ENCODE measurements around the gene CCR2.

CCR2 gene

DNA sequence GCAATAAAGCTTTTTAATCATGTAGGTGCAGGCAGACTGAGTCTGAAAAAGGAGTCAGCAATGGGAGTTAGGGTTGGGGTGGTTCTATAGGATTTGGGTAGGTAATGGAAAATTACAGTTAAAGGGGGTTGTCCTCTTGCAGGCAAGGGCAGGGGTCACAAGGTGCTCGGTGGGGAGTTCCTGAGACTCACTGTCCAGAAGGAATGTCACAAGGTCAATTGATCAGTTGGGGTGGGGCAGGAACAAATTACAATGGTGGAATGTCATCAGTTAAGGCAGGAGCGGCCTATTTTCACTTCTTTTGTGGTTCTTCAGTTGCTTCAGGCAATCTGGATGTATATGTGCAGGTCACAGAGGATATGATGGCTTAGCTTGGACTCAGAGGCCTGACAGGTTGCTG lies 39.1 kb downstream of the CCR2 start:
- no peaks in the 10 kb centered on the region for H3K4me1 ChIP-seq (ENCODE audit: insufficient read depth, poor library complexity, severe bottlenecking)
- H3K27ac ChIP-seq (ENCODE audit: poor library complexity, severe bottlenecking) = no peak overlapping the region

DNA sequence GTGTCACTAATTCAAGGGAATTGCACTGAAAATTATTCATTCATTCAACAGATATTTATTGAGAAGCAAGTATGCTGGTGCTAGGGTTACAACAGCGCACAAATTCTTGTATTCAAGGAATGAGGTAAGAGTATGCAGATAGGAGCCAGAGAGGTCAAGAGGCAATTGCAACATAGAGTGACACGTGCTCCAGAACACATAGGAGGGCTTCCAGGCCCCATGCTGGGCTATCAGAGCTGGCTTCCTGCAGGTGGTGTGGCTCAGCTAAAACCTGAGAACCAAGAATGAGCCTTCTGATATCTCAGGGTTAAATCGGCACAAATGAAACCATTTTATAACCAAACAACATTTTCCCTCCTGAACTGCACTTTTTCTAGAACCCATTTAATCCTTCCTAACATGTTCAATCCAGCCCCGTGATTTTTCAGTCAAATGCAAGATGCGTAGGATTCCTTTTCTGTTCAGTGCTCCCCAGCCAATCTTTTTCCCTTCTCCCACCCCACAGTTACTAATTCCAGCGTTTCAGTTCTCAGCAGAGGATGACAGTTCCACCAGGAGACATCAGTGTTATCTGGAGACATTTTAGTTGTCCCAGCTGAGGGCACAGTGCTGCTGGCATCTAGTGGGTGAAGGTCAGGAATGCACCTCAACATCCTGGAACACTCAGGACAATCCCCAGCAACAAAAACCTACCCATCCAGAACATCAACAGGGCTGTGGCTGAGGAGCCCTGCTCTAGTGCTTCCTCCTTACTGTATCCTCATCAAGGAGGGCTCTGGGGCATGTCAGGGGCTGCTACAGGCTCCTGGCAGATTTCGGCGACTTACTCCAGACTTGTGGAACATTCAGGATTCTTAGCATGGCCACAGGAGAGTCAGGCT lies 39.9 kb downstream of the CCR2 start:
- H3K27me3 ChIP-seq (ENCODE audit: insufficient read depth, poor library complexity, severe bottlenecking) = no peaks in the 10 kb centered on the region
- H3K4me3 ChIP-seq (ENCODE audit: severe bottlenecking) = no peak overlapping the region
- no peak overlapping the region for H3K27ac ChIP-seq (ENCODE audit: poor library complexity, severe bottlenecking)
- TF ChIP-seq, protein P1, sequence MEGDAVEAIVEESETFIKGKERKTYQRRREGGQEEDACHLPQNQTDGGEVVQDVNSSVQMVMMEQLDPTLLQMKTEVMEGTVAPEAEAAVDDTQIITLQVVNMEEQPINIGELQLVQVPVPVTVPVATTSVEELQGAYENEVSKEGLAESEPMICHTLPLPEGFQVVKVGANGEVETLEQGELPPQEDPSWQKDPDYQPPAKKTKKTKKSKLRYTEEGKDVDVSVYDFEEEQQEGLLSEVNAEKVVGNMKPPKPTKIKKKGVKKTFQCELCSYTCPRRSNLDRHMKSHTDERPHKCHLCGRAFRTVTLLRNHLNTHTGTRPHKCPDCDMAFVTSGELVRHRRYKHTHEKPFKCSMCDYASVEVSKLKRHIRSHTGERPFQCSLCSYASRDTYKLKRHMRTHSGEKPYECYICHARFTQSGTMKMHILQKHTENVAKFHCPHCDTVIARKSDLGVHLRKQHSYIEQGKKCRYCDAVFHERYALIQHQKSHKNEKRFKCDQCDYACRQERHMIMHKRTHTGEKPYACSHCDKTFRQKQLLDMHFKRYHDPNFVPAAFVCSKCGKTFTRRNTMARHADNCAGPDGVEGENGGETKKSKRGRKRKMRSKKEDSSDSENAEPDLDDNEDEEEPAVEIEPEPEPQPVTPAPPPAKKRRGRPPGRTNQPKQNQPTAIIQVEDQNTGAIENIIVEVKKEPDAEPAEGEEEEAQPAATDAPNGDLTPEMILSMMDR (IDR thresholded peaks at IDR 0.05; ENCODE audit: poor library complexity, severe bottlenecking) = peak; percentile 13
- no peaks in the 10 kb centered on the region for H3K36me3 ChIP-seq (ENCODE audit: low read depth)
- ATAC-seq (ENCODE audit: low read depth) (no peak), DNase-seq (ENCODE audit: low spot score) (no peak)
- no peaks in the 10 kb centered on the region for H3K4me1 ChIP-seq (ENCODE audit: insufficient read depth, poor library complexity, severe bottlenecking)
- no peaks in the 10 kb centered on the region for H3K9me3 ChIP-seq (ENCODE audit: severe bottlenecking)

More for the DNA sequence above, 39.1 kb downstream of the CCR2 start:
- no peaks in the 10 kb centered on the region for H3K9me3 ChIP-seq (ENCODE audit: severe bottlenecking)
- H3K4me3 ChIP-seq (ENCODE audit: severe bottlenecking) = no peak overlapping the region
- no peak for ATAC-seq (ENCODE audit: low read depth)
- no peak for DNase-seq (ENCODE audit: low spot score)
- H3K36me3 ChIP-seq (ENCODE audit: low read depth) = no peaks in the 10 kb centered on the region
- TF ChIP-seq, protein P1 (IDR thresholded peaks at IDR 0.05; ENCODE audit: poor library complexity, severe bottlenecking) = no peak
- no peaks in the 10 kb centered on the region for H3K27me3 ChIP-seq (ENCODE audit: insufficient read depth, poor library complexity, severe bottlenecking)

DNA sequence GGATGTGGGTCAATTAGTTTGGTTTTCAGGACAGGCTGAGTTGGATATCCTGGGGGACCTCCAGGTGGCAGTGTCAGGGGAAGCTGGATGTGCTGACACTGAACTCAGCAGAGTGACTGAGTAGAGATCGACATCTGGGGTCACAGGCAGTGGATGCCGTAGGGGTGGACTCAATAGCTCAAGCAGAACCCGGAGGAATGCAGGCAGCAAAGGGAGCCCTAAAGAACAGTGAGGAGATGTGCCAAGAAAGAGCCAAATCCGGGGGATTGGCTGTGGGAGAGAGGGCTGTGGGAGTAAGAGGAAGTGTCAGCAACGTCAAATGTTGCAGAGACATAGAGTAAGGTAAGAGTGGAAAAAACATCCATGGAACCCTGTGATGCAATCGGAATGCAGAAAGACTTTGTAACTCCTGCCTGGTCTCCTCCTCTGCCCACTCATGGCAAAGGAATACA lies 41.3 kb downstream of the CCR2 start:
- DNase-seq (ENCODE audit: low spot score) (no peak), ATAC-seq (ENCODE audit: low read depth) (no peak)
- no peaks in the 10 kb centered on the region for H3K27me3 ChIP-seq (ENCODE audit: insufficient read depth, poor library complexity, severe bottlenecking)
- TF ChIP-seq, protein P1 (IDR thresholded peaks at IDR 0.05; ENCODE audit: poor library complexity, severe bottlenecking) = no peak
- H3K9me3 ChIP-seq (ENCODE audit: severe bottlenecking) = no peaks in the 10 kb centered on the region
- H3K4me3 ChIP-seq (ENCODE audit: severe bottlenecking) = no peak overlapping the region
- H3K27ac ChIP-seq (ENCODE audit: poor library complexity, severe bottlenecking) = no peak overlapping the region
- H3K36me3 ChIP-seq (ENCODE audit: low read depth) = no peaks in the 10 kb centered on the region
- no peaks in the 10 kb centered on the region for H3K4me1 ChIP-seq (ENCODE audit: insufficient read depth, poor library complexity, severe bottlenecking)

DNA sequence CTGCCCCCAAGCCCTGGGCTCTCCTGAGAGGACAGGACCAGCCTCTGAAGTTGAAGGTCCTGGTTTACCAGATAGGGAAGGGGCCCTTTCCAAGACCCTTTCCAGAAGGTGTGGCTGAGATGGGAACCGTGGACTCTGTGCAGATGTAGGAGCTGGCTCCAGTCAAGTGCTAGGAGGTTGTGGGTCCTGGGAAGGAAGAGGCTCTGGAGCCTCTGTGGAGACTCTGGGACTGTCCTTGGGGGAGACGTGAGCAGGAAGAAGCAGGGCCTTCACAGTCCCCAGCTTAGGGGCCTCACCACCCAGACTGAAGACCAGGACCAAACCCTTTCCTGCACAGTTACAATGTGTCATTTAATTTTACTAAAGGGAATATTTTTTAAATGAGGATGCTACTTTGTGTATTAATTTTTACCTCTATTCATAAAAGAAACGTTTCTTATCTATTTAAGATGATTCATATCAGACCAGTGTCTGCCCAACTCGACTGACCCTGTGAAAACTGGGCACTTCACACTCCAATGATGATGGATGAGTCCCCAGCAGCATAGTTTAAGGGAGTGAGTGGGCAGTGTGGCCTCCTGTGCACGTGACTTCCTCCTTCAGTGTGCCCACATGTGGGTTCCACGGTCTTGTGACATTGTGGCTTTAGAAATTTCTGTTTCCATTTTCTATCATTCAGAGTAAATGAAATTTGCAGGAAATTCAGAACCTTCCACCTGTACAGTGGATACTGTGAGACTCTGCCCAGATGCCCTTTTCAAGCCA lies 42.0 kb downstream of the CCR2 start:
- no peaks in the 10 kb centered on the region for H3K36me3 ChIP-seq (ENCODE audit: low read depth)
- no peak overlapping the region for H3K27ac ChIP-seq (ENCODE audit: poor library complexity, severe bottlenecking)
- TF ChIP-seq, protein P1 (IDR thresholded peaks at IDR 0.05; ENCODE audit: poor library complexity, severe bottlenecking) = no peak
- no peaks in the 10 kb centered on the region for H3K9me3 ChIP-seq (ENCODE audit: severe bottlenecking)
- H3K4me1 ChIP-seq (ENCODE audit: insufficient read depth, poor library complexity, severe bottlenecking) = no peaks in the 10 kb centered on the region
- no peak overlapping the region for H3K4me3 ChIP-seq (ENCODE audit: severe bottlenecking)
- DNase-seq (ENCODE audit: low spot score) (no peak), ATAC-seq (ENCODE audit: low read depth) (no peak)
- H3K27me3 ChIP-seq (ENCODE audit: insufficient read depth, poor library complexity, severe bottlenecking) = no peaks in the 10 kb centered on the region
